HG03135 (cell line): Measurements from ENCODE around the gene SLC10A7.
A peak's percentile ranks its signal among the peaks of the same experiment; 100 is the strongest.

Experiments used
- ATAC-seq: cut with Tn5 transposase; IDR thresholded peaks from one replicate; pipeline ENCODE4 v1.9.1; 2021; ENCODE audit warnings: mild to moderate bottlenecking, moderate library complexity; ENCODE audit not compliant: unreplicated experiment

The SLC10A7 gene

DNA sequence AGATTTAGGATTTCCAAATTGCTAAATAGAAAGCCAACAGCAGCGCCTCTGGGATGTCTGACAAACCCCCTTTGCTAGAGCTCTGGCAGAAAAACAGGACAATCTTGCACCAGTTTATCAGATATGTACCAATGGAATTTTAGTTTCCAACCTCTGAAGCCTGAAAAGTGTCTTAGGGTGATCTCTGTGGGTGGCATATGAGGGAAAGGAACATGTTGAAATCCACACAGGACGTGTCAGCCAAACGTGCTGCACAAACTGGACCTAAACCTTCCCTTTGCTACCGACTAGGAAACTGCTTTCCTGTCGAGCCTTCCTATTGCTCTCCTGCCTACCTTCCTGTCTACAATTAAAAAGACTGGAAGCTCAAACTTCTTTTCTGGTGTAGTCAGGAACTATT is 253.9 kb downstream of the SLC10A7 start:
- no peak for ATAC-seq

DNA sequence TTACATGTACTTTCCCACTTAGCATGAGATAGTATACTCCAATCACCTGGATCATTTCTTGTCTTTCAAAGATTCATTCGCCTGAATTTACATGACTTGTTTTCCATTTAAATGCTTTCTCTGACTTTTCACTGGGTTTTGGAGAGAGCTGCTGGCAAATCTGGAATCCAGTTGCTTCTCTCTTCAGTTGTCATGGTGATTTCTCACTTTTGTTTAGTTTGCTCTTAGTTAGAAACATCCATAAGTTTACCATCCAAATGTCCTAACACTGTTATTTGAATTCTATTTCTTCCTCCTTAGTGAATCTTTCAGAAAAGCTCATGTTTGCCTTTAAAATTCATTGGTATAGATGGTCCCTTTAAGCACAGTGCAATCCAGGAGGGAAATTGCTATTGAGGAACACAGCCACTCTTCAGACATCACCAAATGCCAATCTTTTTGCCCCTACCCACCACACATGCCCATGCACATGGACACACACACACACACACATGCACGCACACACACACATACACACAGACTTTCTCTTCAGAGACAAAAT is 255.7 kb downstream of the SLC10A7 start:
- ATAC-seq = no peak

- ATAC-seq = no peak
These were observed 257.9 kb downstream of the SLC10A7 start for GRCh38 chr4:146263793-146264192.

DNA sequence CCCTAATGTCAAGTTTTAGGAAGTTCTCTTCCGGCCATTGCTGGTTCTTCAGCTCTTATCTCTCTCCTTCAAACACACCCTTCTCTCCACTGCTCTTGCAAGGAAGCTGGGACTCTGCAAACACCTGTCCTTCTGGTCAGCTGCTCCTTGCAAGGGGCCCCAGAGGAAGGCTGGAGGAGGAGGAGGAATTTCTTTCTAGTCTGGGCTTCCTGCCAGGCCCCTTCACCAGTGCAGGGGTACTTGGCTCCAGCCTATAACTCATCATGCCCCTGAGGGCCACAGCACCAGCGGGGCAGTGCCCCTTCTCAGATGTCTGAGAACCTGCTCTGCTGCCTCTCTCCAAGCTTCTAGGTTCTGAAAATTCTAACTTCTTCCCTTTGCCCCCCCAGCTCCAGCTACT is 260.7 kb downstream of the SLC10A7 start:
- no peak for ATAC-seq

DNA sequence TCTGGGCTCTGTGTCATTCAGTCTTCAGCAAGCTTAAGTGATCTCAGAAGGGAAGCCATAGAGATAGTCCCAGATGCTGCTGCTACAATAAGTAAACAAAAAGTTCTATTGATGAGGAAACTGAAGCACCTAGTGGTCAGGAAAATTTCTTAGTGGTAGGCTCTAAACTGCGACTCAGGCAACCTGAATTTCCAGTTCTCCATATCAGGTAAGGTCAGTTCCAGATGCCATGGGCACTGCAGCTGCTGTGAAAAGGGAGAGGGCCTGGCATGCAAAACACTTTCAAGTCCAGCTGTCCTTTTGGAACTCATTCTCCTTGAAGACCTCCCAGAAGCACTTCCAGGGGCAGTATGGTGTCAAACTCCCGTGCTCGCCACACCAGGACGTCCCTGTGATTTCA is 261.2 kb downstream of the SLC10A7 start:
- no peak for ATAC-seq

GRCh38 chr4:146257511-146257910 is 264.2 kb downstream of the SLC10A7 start:
- ATAC-seq = no peak

GRCh38 chr4:146256328-146256727 is 265.4 kb downstream of the SLC10A7 start:
- ATAC-seq = no peak

GRCh38 chr4:146255874-146256273 is 265.9 kb downstream of the SLC10A7 start:
- no peak for ATAC-seq

DNA sequence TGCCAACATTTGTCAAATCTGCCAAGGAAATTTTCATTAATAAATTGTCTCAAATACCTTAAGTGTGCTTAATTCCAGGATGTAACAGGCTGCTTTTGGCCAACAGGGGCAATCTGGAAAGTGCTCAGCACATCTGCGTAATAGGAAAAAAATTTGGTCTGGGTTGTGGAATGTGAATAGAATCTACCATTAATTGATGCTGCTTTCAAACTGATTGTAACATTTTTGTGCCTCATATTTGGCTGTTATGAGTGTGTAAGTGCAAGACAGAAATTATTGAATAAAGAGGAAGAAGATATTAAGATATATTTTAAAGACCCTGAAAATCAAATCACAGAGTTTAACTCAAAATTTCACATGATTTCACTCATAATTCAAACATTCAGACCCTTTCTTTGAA is 266.3 kb downstream of the SLC10A7 start:
- no peak for ATAC-seq

GRCh38 chr4:146252969-146253611 is 268.6 kb downstream of the SLC10A7 start:
- ATAC-seq = no peak

GRCh38 chr4:146247356-146247755 is 274.4 kb downstream of the SLC10A7 start:
- no peak for ATAC-seq

DNA sequence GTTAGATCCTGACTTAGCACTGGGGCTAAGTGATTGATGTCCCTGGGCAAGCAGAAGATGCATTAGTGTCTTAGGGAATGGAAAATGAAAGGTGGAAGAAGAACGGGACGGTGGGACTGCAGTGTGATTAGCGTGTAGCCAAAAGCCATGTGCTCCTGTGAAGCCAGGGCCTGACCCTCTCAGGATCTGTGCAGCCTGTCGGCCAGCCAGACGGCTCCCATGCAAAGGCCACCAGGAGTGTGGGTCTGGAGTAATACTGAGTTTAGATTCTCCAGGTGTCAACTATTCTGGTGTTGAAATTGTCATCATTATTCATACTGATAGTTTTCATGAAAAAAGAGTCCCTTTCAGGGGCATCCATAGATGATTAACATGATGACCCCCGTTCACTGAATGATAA is 275.4 kb downstream of the SLC10A7 start:
- no peak for ATAC-seq

- ATAC-seq = no peak
These were observed 275.9 kb downstream of the SLC10A7 start for GRCh38 chr4:146245850-146246249.

GRCh38 chr4:146245246-146245645 is 276.5 kb downstream of the SLC10A7 start:
- no peak for ATAC-seq

- ATAC-seq = no peak
These were observed 277.2 kb downstream of the SLC10A7 start for GRCh38 chr4:146244496-146244895.

GRCh38 chr4:146243883-146244277 is 277.9 kb downstream of the SLC10A7 start:
- no peak for ATAC-seq

GRCh38 chr4:146243141-146243882 is 278.4 kb downstream of the SLC10A7 start:
- peak; percentile 72 for ATAC-seq

GRCh38 chr4:146238107-146238506 is 283.6 kb downstream of the SLC10A7 start:
- ATAC-seq = no peak

DNA sequence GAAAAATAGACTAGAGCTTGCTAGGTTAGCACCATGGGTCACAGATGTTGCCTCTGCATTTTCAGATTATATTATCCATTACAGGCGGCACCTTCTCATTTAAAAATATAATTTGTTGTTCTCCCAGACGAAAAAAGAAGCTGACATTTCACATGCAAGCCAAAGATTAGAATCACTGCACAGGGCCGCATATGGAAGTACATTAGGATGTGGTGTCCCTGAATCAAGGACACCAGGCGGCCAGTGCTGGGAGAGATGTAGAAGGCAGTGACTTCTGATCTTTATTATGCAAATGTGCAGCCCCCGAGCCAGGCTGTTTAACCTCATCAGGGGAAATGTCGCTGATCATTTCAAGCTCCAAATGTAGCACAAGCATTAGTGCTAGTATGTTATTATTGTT is 284.6 kb downstream of the SLC10A7 start:
- ATAC-seq = no peak

- no peak for ATAC-seq
These were observed 285.5 kb downstream of the SLC10A7 start for GRCh38 chr4:146236216-146236615.

DNA sequence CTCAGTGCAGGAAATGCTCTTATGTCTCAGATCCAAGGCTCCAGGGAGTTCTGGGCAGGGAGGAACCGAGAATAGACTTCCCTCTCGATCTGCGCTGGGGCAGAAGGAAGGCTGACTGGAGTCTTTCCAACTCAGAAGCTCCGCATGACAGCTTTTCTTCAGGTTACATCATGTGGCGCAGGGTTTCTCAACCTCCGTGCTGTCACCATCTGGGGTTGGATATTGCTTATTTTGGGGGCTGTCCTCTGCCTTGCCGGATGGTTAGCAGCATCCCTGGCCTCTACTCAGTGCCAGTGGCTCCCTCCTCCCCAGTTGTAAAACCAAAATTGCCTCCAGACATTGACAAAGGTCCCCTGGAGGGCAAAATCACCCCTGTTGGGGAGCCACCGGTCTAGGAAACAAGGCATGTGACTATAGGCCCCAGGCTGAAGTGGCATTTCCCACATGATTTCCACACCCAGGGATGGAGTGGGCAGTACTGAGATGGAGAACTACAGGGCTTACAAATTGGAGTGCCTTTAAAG is 286.0 kb downstream of the SLC10A7 start:
- ATAC-seq = no peak

GRCh38 chr4:146232131-146232722 is 289.5 kb downstream of the SLC10A7 start:
- ATAC-seq = no peak
